ENCODE results near the gene CLK2. TPM values are rescaled to one million over a fixed set of nuclear protein-coding genes. Genes with fewer than 3 reads are reported as not detected.

The CLK2 gene
- total and polyA plus RNA-seq, 2 of the 13 experiments (the other 11 are each of a cell fraction or from before 2014, with no cell fraction given) = 20.1 to 73.5 TPM

DNA sequence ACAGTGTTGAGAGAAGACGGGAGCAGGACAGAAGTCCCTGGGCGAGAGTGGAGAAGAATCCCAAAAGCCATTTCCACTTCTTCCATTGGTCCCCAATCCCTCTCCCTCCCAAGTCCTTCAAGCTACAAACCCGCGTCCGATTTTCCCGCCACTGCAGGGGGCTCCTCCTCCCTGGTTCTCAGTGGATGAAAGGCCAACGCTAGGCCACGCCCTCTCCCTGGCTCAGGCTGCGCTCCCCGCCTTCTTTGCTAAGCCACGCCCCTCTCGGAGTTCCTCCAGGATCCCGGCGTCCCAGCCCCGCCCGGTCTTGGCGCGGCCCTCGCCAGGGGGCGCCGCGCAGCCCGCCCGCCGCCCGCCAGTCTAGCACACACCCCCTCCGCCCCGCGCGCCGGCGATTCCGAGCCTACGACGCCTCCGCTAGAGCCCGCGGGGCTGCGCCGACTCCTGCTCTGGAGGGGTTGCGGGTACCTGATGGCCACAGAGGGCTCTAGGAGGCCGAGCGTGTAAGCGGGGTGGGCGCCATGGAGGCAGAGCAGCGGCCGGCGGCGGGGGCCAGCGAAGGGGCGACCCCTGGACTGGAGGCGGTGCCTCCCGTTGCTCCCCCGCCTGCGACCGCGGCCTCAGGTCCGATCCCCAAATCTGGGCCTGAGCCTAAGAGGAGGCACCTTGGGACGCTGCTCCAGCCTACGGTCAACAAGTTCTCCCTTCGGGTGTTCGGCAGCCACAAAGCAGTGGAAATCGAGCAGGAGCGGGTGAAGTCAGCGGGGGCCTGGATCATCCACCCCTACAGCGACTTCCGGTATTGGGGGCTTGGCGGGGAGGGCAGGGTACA is 4.0 kb upstream of the CLK2 start, which contains the start of gene HCN3 (continued):
- TF ChIP-seq ARID4A (CRISPR knock-in tag; IDR thresholded peaks at IDR 0.05; ENCODE audit: borderline replicate concordance) = peak; percentile 78
- peak; percentile 20; the same call in 1 of the 2 replicates for TF ChIP-seq ZNF580 (CRISPR knock-in tag; IDR thresholded peaks at IDR 0.05; ENCODE audit: borderline replicate concordance, low read depth)
- peak; percentile 88 for TF ChIP-seq KLF6 (CRISPR knock-in tag; IDR thresholded peaks at IDR 0.05)
- peak; percentile 54 for TF ChIP-seq NR2C2 (CRISPR knock-in tag; IDR thresholded peaks at IDR 0.05; ENCODE audit: borderline replicate concordance)
- 0 out of 2 replicates have a peak, but pooled peaks have one; percentile 61 for TF ChIP-seq RELA (CRISPR knock-in tag; IDR thresholded peaks at IDR 0.05)
- peak; percentile 78 for TF ChIP-seq MAX (IDR thresholded peaks at IDR 0.05)
- TF ChIP-seq, protein P1, sequence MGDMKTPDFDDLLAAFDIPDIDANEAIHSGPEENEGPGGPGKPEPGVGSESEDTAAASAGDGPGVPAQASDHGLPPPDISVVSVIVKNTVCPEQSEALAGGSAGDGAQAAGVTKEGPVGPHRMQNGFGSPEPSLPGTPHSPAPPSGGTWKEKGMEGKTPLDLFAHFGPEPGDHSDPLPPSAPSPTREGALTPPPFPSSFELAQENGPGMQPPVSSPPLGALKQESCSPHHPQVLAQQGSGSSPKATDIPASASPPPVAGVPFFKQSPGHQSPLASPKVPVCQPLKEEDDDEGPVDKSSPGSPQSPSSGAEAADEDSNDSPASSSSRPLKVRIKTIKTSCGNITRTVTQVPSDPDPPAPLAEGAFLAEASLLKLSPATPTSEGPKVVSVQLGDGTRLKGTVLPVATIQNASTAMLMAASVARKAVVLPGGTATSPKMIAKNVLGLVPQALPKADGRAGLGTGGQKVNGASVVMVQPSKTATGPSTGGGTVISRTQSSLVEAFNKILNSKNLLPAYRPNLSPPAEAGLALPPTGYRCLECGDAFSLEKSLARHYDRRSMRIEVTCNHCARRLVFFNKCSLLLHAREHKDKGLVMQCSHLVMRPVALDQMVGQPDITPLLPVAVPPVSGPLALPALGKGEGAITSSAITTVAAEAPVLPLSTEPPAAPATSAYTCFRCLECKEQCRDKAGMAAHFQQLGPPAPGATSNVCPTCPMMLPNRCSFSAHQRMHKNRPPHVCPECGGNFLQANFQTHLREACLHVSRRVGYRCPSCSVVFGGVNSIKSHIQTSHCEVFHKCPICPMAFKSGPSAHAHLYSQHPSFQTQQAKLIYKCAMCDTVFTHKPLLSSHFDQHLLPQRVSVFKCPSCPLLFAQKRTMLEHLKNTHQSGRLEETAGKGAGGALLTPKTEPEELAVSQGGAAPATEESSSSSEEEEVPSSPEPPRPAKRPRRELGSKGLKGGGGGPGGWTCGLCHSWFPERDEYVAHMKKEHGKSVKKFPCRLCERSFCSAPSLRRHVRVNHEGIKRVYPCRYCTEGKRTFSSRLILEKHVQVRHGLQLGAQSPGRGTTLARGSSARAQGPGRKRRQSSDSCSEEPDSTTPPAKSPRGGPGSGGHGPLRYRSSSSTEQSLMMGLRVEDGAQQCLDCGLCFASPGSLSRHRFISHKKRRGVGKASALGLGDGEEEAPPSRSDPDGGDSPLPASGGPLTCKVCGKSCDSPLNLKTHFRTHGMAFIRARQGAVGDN (CRISPR knock-in tag; IDR thresholded peaks at IDR 0.05) = peak; percentile 92
- peak; percentile 54; the same call in 1 of the 2 replicates for TF ChIP-seq KDM5B (CRISPR knock-in tag; IDR thresholded peaks at IDR 0.05; ENCODE audit: borderline replicate concordance)
- TF ChIP-seq NFYC (CRISPR knock-in tag; IDR thresholded peaks at IDR 0.05) = peak; percentile 74
- peak; percentile 86; the same call in 1 of the 2 replicates for TF ChIP-seq YEATS4 (CRISPR knock-in tag; IDR thresholded peaks at IDR 0.05; ENCODE audit: borderline replicate concordance)
- TF ChIP-seq ZNF431 (CRISPR knock-in tag; IDR thresholded peaks at IDR 0.05; ENCODE audit: borderline replicate concordance, low read depth) = peak; percentile 64; the same call in 1 of the 2 replicates
- peak; percentile 61; the same call in 1 of the 2 replicates for TF ChIP-seq ZNF333 (CRISPR knock-in tag; IDR thresholded peaks at IDR 0.05; ENCODE audit: borderline replicate concordance)
- 0 out of 2 replicates have a peak, but pooled peaks have one; percentile 26 for TF ChIP-seq ZNF441 (CRISPR knock-in tag; IDR thresholded peaks at IDR 0.05; ENCODE audit: borderline replicate concordance)
- TF ChIP-seq, protein P2, sequence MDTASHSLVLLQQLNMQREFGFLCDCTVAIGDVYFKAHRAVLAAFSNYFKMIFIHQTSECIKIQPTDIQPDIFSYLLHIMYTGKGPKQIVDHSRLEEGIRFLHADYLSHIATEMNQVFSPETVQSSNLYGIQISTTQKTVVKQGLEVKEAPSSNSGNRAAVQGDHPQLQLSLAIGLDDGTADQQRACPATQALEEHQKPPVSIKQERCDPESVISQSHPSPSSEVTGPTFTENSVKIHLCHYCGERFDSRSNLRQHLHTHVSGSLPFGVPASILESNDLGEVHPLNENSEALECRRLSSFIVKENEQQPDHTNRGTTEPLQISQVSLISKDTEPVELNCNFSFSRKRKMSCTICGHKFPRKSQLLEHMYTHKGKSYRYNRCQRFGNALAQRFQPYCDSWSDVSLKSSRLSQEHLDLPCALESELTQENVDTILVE (CRISPR knock-in tag; IDR thresholded peaks at IDR 0.05) = peak; percentile 53; the same call in 1 of the 2 replicates
- peak; percentile 75; the same call in 1 of the 2 replicates for TF ChIP-seq MTERF4 (CRISPR knock-in tag; IDR thresholded peaks at IDR 0.05)
- TF ChIP-seq SCMH1 (CRISPR knock-in tag; IDR thresholded peaks at IDR 0.05; ENCODE audit: borderline replicate concordance) = no peak

Measured in HepG2 (cell line).